HepG2 (cell line): Measurements from ENCODE around the gene NUDT2. TPM values are rescaled to one million over a fixed set of nuclear protein-coding genes. Genes with fewer than 3 reads are reported as not detected.
A peak's percentile ranks its signal among the peaks of the same experiment; 100 is the strongest.

Experiments used
- ARID4A ChIP-seq: sonication (generic); formaldehyde crosslinking; IDR thresholded peaks from 2 replicates; pipeline ENCODE4 v1.5.0; 2020; ENCODE audit warnings: mild to moderate bottlenecking, missing genetic modification reagents, borderline replicate concordance
- CHD4 ChIP-seq: fragments of 200-600 bp; sonication (generic); IDR thresholded peaks from 2 replicates; pipeline ENCODE4 v1.7.0; 2017; ENCODE audit warnings: mild to moderate bottlenecking, low read length, borderline replicate concordance
- DMAP1 ChIP-seq: IDR thresholded peaks from 2 replicates; pipeline ENCODE4 v1.6.1; 2016
- DZIP1 ChIP-seq: sonication (generic); formaldehyde crosslinking; IDR thresholded peaks from 2 replicates; pipeline ENCODE4 v1.5.0; 2020; ENCODE audit warnings: mild to moderate bottlenecking, missing genetic modification reagents
- FOSL2 ChIP-seq: sonication (generic); formaldehyde crosslinking; IDR thresholded peaks from 2 replicates; pipeline ENCODE4 v1.4.0; 2020; ENCODE audit warnings: missing genetic modification reagents
- HIVEP1 ChIP-seq: sonication (generic); formaldehyde crosslinking; IDR thresholded peaks from 2 replicates; pipeline ENCODE4 v1.4.0; 2020; ENCODE audit warnings: mild to moderate bottlenecking, missing genetic modification reagents
- HNRNPUL1 ChIP-seq: fragments of 200-400 bp; formaldehyde crosslinking; IDR thresholded peaks from 2 replicates; pipeline ENCODE4 v1.6.1; 2017; ENCODE audit warnings: low read depth, mild to moderate bottlenecking, low read length, moderate library complexity
- KAT8 ChIP-seq: IDR thresholded peaks from 2 replicates; pipeline ENCODE4 v1.6.1; 2016; ENCODE audit warnings: missing genetic modification reagents, missing compliant biosample characterization
- MAFF ChIP-seq: IDR thresholded peaks from 2 replicates; pipeline ENCODE4 v1.6.1; 2011; ENCODE audit warnings: low read depth, low read length, improper control_type of control experiment
- SP1 ChIP-seq, 2 experiments: fragments of 450-650 bp in 1 of 2; sonication (generic) in 1 of 2; formaldehyde crosslinking in 1 of 2; IDR thresholded peaks; 2 replicates each; pipeline versions ENCODE4 v1.4.0 to v1.6.1; 2016 to 2020; ENCODE audit warnings: missing genetic modification reagents in 1 of 2
- SRSF1 ChIP-seq: fragments of 200-400 bp; formaldehyde crosslinking; optimal IDR thresholded peaks from 2 replicates; pipeline ENCODE3; 2017; ENCODE audit warnings: mild to moderate bottlenecking, low read depth, low read length, moderate library complexity
- ZNF142 ChIP-seq: sonication (generic); formaldehyde crosslinking; IDR thresholded peaks from 2 replicates; pipeline ENCODE4 v1.4.0; 2020; ENCODE audit warnings: missing genetic modification reagents
- ZNF333 ChIP-seq: sonication (generic); formaldehyde crosslinking; IDR thresholded peaks from 2 replicates; pipeline ENCODE4 v1.4.0; 2020; ENCODE audit warnings: mild to moderate bottlenecking, missing genetic modification reagents, borderline replicate concordance
- ZNF530 ChIP-seq: sonication (generic); formaldehyde crosslinking; IDR thresholded peaks from 2 replicates; pipeline ENCODE4 v1.5.0; 2020; ENCODE audit warnings: low read depth, mild to moderate bottlenecking, missing genetic modification reagents
- ZNF577 ChIP-seq: sonication (generic); formaldehyde crosslinking; IDR thresholded peaks from 2 replicates; pipeline ENCODE4 v1.4.0; 2020; ENCODE audit warnings: mild to moderate bottlenecking, low read depth, missing genetic modification reagents, borderline replicate concordance
- polyA plus RNA-seq, 8 experiments: library from polyadenylated mRNA; depleted of rRNA in 3 of 8; stranded (reverse) in 7 of 8; unstranded in 1 of 8; fragments of >200 nt; fragmentation: Illumina TruSeq in 4 of 8; extraction: Trizol in 4 of 8; gene quantifications; 2 replicates each; pipeline versions ENCODE4 v1.2.1 to v1.2.3, GENCODE V29; 2011 to 2016; ENCODE audit warnings: low read depth in 4 of 8, missing spikeins in 1 of 8, mixed read lengths in 1 of 8; ENCODE audit not compliant: insufficient read depth in 1 of 8
- total RNA-seq, 5 experiments: library from RNA; depleted of rRNA; stranded (reverse); fragments of >200 nt; fragmentation: Illumina TruSeq; extraction: Trizol; gene quantifications; 2 replicates each; pipeline ENCODE4 v1.2.3, GENCODE V29; 2016; ENCODE audit warnings: low read depth in 1 of 5

NUDT2 gene
- total and polyA plus RNA-seq, 2 of the 13 experiments (the other 11 are each of a cell fraction or from before 2014, with no cell fraction given): 19.9 to 24.6 TPM

DNA sequence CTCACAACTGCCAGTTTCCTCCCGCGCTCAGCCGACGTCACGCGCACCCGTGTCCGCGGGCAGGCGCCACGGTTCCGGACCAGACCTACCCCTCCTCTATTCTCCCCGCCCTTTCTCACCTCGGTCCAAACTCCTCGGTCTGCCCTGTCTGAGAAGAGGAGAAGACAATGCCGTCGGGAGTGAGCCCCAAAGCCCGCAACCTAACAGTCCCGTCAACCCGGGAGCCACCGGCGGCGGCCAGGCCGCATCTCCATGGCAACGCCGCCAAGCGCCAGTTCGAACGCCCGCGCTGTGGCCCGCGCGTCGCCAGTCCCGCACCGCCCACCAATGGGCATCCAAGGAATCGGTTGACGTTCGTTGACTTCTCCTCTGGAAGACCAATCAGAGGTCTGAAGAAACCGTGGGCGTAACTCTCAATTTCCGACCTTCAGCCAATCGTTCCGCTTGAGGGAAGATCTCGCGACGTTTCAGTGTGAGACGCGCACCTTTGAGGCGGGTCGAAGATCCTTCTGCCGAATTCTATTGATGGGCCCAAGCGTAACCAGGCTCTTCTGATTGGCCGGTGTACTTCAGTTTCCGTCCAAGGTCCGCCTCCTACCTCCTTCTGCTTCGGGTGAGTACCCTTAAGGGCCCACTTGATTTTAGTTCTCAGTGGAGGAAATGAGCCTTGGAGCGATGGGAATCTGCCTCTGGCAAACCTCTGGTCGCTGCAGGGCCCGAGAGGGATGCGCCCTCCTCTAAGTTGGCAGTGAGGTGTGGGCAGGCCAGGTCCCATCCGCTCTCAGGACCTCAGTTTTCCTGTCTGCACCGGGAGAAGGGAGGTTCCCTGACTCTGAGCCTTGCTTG lies at the start of gene NUDT2, which contains the start of gene KIF24 (continued):
- 0 out of 2 replicates have a peak, but pooled peaks have one; percentile 49 for TF ChIP-seq SP1 (IDR thresholded peaks at IDR 0.05)
- TF ChIP-seq SP1 (CRISPR knock-in tag; IDR thresholded peaks at IDR 0.05): peak; percentile 66
- TF ChIP-seq ZNF142 (CRISPR knock-in tag): 0 out of 2 replicates have a peak, but pooled peaks have one; percentile 67
- no peak for TF ChIP-seq ZNF530 (CRISPR knock-in tag)
- TF ChIP-seq DMAP1 (CRISPR knock-in tag): peak; percentile 41; the same call in 1 of the 2 replicates
- no peak for TF ChIP-seq HNRNPUL1
- no peak for TF ChIP-seq CHD4
- TF ChIP-seq DZIP1: no peak
- peak; percentile 50; the same call in 1 of the 2 replicates for TF ChIP-seq KAT8 (CRISPR knock-in tag)
- no peak for TF ChIP-seq MAFF
- no peak for TF ChIP-seq ZNF577 (CRISPR knock-in tag)
- peak; percentile 85 for TF ChIP-seq HIVEP1 (CRISPR knock-in tag)
- peak; percentile 48 for TF ChIP-seq SRSF1
- peak; percentile 81; the same call in 1 of the 2 replicates for TF ChIP-seq ZNF333 (CRISPR knock-in tag)
- peak; percentile 100 for TF ChIP-seq ARID4A (CRISPR knock-in tag)
- 0 out of 2 replicates have a peak, but pooled peaks have one; percentile 5 for TF ChIP-seq FOSL2 (CRISPR knock-in tag)
